Sigmoid colon (tissue), 7 donors: Measurements from ENCODE around the gene SYAP1. TPM values are rescaled to one million over a fixed set of nuclear protein-coding genes. Genes with fewer than 3 reads are reported as not detected.

ENCODE experiments used
- DNase-seq: peaks from one replicate; pipeline ENCODE4 v3.0.0-alpha.2; 2019
- H3K27ac ChIP-seq, 4 donors: fragments of 200-600 bp; sonication (generic); one replicate each; pipeline ENCODE4 v1.5.1; 2016 to 2019; ENCODE audit warnings: mild to moderate bottlenecking in 1 of 4
- H3K27me3 ChIP-seq, 3 donors: fragments of 200-600 bp; sonication (generic); one replicate each; pipeline ENCODE4 v1.5.1; 2019; ENCODE audit warnings: mild to moderate bottlenecking in 1 of 3
- H3K36me3 ChIP-seq, 4 donors: fragments of 200-600 bp; sonication (generic); one replicate each; pipeline ENCODE4 v1.5.1; 2016 to 2019
- H3K4me1 ChIP-seq, 4 donors: fragments of 200-600 bp; sonication (generic); one replicate each; pipeline ENCODE4 v1.5.1; 2017 to 2019
- H3K4me3 ChIP-seq, 4 donors: fragments of 200-600 bp; sonication (generic); one replicate each; pipeline ENCODE4 v1.5.1; 2017 to 2019; ENCODE audit warnings: mild to moderate bottlenecking in 2 of 4, moderate library complexity in 1 of 4
- H3K9me3 ChIP-seq, 4 donors: fragments of 200-600 bp in 3 of 4; sonication (generic) in 3 of 4; one replicate each; pipeline versions ENCODE4 v1.5.1 to v1.6.1; 2013 to 2019
- CTCF ChIP-seq, 4 experiments: fragments of 450-650 bp in 3 of 4; fragments of 200-600 bp in 1 of 4; IDR thresholded peaks; one replicate each; pipeline ENCODE4 v1.5.1; 2016 to 2019; ENCODE audit warnings: antibody characterized with exemption in 4 of 4, mild to moderate bottlenecking in 3 of 4, moderate library complexity in 2 of 4
- EP300 ChIP-seq, 4 donors: sonication (generic); formaldehyde crosslinking; IDR thresholded peaks; one replicate each; pipeline ENCODE4 v1.6.1; 2017; ENCODE audit warnings: antibody characterized with exemption in 4 of 4
- POLR2A ChIP-seq, 2 donors: fragments of 450-650 bp; IDR thresholded peaks; one replicate each; pipeline ENCODE4 v1.6.1; 2016; ENCODE audit warnings: antibody characterized with exemption in 2 of 2, mild to moderate bottlenecking in 2 of 2, moderate library complexity in 2 of 2
- POLR2AphosphoS5 ChIP-seq, 4 donors: sonication (generic); formaldehyde crosslinking; IDR thresholded peaks; one replicate each; pipeline ENCODE4 v1.6.1; 2017; ENCODE audit warnings: antibody characterized with exemption in 4 of 4
- WGBS, 2 donors: extraction: QIAGEN DNeasy Blood & Tissue Kit; methylation state at CpG; one replicate each; pipeline ENCODE4 v1.1.7; 2013; 5-methylcytosine and 5-hydroxymethylcytosine counted together
- intact Hi-C: fragments of 100-400 bp; cut with DNase I; formaldehyde crosslinking; loops from one replicate; pipeline ENCODE4 v1.15.1; 2023
- polyA plus RNA-seq, 3 donors: library from polyadenylated mRNA; stranded (reverse); fragments of 200-250 nt; gene quantifications; one replicate each; pipeline ENCODE4 v1.2.3, GENCODE V29; 2013
- total RNA-seq, 4 donors: library from RNA; depleted of rRNA; stranded (reverse); fragments of >200 nt; gene quantifications; one replicate each; pipeline ENCODE4 v1.1.0, GENCODE V29; 2016
- donor health status: healthy with polysubstance abuse.
- donor health status: Bipolar disorder and iron deficiency.
- donor health status: healthy.

SYAP1 gene
- total and polyA plus RNA-seq, 7 donors = 17.5 to 31.4 (median 19.9) TPM

GRCh38 chrX:16733013-16733412 is 13.6 kb downstream of the SYAP1 start:
- Histone ChIP-seq H3K27ac (no peak overlapping the region), H3K4me3 (no peak overlapping the region), H3K27me3 (no peaks in the 10 kb centered on the region), H3K36me3 (peaks cover 0 to 22% (median 12%) of the 10 kb centered on the region in 4 donors), H3K9me3 (no peaks in the 10 kb centered on the region), H3K4me1 (no peaks in the 10 kb centered on the region)
- TF ChIP-seq CTCF (IDR thresholded peaks at IDR 0.05) = no peak
- no peak for TF ChIP-seq EP300 (IDR thresholded peaks at IDR 0.05)
- TF ChIP-seq POLR2A (IDR thresholded peaks at IDR 0.05) = no peak
- no peak for TF ChIP-seq POLR2AphosphoS5 (IDR thresholded peaks at IDR 0.05)
- intact Hi-C loops = no loop called here
- DNase-seq = no peak

- no peak for TF ChIP-seq POLR2A (IDR thresholded peaks at IDR 0.05)
- TF ChIP-seq POLR2AphosphoS5 (IDR thresholded peaks at IDR 0.05) = no peak
- TF ChIP-seq CTCF (IDR thresholded peaks at IDR 0.05) = no peak
- TF ChIP-seq EP300 (IDR thresholded peaks at IDR 0.05) = no peak
- peaks cover 0 to 29% (median 14%) of the 10 kb centered on the region in 4 donors for H3K36me3 ChIP-seq
These were observed 17.6 kb downstream of the SYAP1 start for GRCh38 chrX:16737024-16737423.

GRCh38 chrX:16739574-16739973 is 20.2 kb downstream of the SYAP1 start:
- no peak for DNase-seq
- Histone ChIP-seq H3K4me1 (no peaks in the 10 kb centered on the region), H3K4me3 (no peak overlapping the region), H3K27ac (no peak overlapping the region), H3K36me3 (peaks cover 9 to 50% (median 22%) of the 10 kb centered on the region in 4 donors), H3K9me3 (no peaks in the 10 kb centered on the region), H3K27me3 (no peaks in the 10 kb centered on the region)
- intact Hi-C loops = no loop called here
- no peak for TF ChIP-seq POLR2AphosphoS5 (IDR thresholded peaks at IDR 0.05)
- TF ChIP-seq CTCF (IDR thresholded peaks at IDR 0.05) = no peak
- TF ChIP-seq POLR2A (IDR thresholded peaks at IDR 0.05) = no peak
- no peak for TF ChIP-seq EP300 (IDR thresholded peaks at IDR 0.05)
- 74 to 76% methylated on average over 6 of the region's 6 CpGs for WGBS, 2 donors

More at GRCh38 chrX:16737024-16737423, 17.6 kb downstream of the SYAP1 start:
- no peak overlapping the region for H3K4me3 ChIP-seq
- no peaks in the 10 kb centered on the region for H3K27me3 ChIP-seq
- no peak for DNase-seq
- no peaks in the 10 kb centered on the region for H3K9me3 ChIP-seq
- 97 to 99% methylated on average over 5 of the region's 5 CpGs for WGBS, 2 donors
- H3K27ac ChIP-seq = no peak overlapping the region
- intact Hi-C loops = no loop called here
- no peaks in the 10 kb centered on the region for H3K4me1 ChIP-seq

GRCh38 chrX:16743604-16744325 is 24.4 kb downstream of the SYAP1 start:
- 95 to 97% methylated on average over 12 of the region's 12 CpGs for WGBS, 2 donors
- TF ChIP-seq CTCF (IDR thresholded peaks at IDR 0.05) (no peak), POLR2AphosphoS5 (IDR thresholded peaks at IDR 0.05) (no peak), EP300 (IDR thresholded peaks at IDR 0.05) (no peak), POLR2A (IDR thresholded peaks at IDR 0.05) (no peak)
- intact Hi-C loops = no loop called here

More at GRCh38 chrX:16743604-16744325, 24.4 kb downstream of the SYAP1 start:
- DNase-seq = no peak
- Histone ChIP-seq H3K36me3 (peaks cover 6 to 44% (median 14%) of the 10 kb centered on the region in 4 donors), H3K4me3 (no peak overlapping the region), H3K4me1 (no peaks in the 10 kb centered on the region), H3K27ac (no peak overlapping the region), H3K27me3 (no peaks in the 10 kb centered on the region), H3K9me3 (no peaks in the 10 kb centered on the region)
